SIG-M5 treated with dmso at 0.1 percent for 504 hours (cell line): ENCODE results near the gene PREX1.

Source experiments
- DNase-seq: peaks from one replicate; lab custom pipeline; 2025; ENCODE audit not compliant: unreplicated experiment; lab: John Stamatoyannopoulos, UW

Gene PREX1

DNA sequence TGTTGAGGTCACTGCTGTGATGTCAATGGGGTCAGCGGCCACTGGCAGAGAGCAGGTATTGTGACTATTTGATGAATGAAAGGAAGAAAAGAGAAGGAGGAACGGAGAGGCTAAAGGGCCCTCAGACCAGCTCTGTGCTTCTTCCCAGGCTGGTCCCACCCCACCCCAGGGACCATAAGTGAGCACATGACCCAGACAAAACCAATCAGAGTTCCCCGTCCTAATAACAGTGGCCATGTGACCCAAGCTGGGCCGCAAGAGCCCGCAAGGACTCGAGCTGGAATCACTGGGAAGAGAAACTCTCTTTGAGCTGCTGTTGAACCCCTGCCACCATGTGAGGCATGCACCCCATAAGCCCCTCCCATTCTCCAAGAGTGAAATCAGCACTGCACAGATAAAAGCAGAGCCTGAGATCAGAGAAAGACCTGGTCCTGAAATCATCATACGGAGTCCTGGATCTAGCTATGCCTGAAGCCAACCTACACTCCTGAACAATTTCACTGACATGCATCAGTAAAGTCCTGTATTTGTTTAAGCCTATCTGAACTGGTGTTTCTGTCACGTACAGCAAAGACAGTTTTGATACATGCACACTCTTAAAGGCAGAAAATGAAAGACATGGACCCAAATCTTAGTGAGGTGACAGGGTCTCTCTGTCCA is 90.2 kb downstream of the PREX1 start:
- DNase-seq: no peak

DNA sequence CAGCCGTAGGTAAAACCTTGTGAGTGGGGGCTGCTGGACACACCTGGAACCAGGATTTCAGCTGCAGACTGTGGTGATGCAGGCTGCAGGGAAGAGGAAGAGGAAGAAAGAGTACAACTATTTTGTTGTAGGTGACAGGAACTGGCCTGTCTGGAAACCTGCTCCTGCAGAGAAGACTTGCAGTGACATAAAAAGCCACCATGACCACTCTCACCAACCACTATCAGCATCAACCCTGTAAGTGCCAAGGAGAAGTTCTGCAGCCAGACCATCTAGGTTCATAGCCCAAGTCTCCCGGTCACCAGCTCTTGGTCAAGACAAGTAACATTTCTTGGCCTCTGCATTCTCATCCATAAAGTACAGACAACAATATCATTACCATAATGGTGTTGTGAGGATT is 91.2 kb downstream of the PREX1 start:
- DNase-seq: no peak

DNA sequence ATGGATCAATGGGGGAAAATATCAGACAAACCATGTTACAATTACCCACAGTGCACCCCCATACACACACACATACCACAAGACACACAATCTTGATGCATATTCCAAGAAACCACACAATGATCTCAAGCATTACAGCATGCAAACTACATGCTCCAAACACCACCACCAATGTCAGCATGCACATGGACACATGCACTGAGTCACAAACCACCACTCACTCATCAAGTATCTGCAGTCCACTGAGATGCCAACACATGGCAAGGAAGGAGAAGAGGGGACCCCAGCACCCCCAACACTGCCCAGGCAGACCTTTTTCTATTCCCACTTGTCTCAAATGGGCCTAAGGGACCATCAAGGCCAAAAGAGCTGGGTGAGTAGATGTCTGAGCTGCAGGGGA is 91.6 kb downstream of the PREX1 start:
- DNase-seq: no peak

DNA sequence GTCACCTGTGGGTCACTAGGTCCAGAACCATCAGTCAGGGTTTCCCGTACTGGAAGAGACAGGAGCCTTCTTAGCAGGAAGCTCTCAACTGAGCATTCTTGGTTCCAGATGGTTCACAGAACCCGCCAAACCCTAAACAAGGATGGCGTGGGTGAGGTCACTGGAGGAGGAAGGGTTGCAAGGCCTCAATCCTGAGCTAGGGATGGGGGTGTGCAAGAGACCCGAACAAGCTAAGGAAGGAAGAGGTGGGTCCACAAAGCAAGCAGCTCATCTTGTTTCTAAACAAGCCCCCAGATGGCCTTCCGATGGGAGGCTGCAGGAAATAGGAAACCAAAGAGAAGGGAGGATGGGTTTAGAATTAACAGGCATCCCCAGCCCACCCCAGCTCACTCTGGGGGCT is 92.7 kb downstream of the PREX1 start:
- DNase-seq: no peak

DNA sequence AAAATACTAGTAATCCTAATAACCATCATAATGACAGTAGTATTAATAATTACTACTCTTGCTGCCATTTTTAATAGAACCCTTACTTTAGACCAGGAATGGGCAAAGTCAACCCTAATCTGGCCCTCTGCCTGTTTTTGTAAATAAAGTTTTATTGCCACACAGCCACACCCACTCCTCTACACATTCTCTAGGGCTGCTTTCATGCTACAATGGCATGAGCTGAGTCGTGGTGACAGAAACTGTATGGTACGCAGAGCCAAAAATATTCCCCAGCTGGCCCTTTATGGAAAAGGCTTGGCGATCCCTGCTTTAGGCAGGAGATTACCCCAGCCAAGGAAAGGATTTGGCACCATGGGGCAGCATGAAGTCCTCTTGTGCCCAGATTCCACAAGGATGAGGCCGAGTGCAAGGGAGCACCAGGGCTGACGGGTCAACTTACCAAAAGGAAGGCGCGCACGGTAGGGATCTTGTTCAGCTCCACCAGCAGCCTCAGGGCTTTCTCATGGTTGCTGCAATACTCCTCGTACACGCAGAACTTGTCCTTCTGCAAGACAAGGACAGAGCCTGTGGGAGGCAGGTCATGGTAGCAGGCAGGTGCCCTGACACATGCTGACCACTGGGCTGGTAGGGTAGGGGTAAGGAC is 93.6 kb downstream of the PREX1 start:
- no peak for DNase-seq

GRCh38 chr20:48733296-48733790 is 94.5 kb downstream of the PREX1 start:
- peak; percentile 69 for DNase-seq

DNA sequence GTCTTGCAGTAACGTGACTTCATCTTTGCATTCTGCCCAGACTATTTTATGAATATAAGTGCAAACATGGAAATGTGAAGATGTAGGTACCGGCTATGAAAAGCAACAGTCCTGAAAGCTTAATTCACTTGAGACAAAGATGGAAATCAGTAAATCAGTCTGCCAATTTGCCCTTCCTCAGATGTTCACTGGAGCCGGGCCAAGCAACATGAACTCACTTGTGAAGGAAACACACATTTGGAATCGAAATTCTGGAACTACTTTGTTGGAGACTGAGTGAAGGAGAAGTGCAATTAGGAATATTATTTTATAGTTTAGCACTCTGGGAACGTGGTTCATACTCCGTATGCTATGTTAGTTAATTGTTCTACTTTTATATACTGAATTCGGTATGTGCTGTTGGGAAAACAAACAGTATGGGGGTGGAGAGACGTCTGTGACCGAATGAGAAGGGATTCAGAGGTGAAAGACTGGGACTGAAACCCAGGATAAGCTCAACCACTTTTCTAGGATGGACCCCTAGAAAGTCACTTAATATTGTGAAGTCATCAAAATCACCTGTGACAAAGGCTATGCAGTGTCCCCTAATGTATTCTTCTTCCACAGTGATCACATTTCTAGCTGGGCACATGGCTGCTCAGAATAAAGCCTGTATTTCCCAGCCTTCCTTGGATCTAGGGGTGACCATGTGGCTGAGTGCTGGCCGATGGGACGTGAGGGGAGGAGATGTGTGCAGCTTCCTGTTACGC is 95.5 kb downstream of the PREX1 start:
- no peak for DNase-seq

DNA sequence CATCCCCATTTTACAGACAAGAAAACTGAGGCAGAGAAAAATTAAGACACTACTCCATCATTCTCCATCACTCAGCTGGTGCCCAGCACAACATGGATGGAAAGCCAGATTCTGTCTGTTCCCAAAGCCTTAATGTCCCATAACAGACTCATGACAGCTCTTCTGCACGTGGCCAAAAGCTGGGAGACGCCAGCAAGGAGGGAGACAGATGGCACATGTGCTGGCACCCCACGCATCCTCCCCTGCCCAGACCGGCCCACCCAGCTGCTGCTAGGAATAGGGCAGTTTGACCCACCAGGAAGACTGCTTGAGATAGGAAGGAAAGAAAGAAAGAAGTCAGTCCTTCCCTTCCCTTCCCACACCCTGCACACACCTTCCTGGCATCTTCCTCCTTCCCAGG is 96.3 kb downstream of the PREX1 start:
- no peak for DNase-seq

GRCh38 chr20:48730977-48731376 is 96.8 kb downstream of the PREX1 start:
- DNase-seq: no peak

DNA sequence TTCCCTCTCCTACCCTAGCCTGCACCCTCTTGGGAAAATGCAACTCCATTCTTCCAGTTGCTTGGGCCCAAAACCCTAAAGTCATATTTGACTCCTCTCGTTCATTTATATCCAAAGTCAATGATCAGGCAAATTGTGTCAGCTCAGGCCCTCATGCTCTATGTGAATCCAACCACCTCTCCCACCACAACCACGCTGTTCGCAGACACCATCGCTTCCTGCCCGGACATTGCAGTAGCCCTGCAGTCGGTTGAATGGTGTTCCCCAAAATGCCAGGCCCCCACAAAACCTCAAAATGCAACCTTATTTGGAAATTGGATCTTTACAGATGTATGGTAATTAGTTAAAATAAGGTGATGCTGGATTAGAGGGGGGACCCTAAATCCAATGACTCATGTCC is 98.3 kb downstream of the PREX1 start:
- no peak for DNase-seq

DNA sequence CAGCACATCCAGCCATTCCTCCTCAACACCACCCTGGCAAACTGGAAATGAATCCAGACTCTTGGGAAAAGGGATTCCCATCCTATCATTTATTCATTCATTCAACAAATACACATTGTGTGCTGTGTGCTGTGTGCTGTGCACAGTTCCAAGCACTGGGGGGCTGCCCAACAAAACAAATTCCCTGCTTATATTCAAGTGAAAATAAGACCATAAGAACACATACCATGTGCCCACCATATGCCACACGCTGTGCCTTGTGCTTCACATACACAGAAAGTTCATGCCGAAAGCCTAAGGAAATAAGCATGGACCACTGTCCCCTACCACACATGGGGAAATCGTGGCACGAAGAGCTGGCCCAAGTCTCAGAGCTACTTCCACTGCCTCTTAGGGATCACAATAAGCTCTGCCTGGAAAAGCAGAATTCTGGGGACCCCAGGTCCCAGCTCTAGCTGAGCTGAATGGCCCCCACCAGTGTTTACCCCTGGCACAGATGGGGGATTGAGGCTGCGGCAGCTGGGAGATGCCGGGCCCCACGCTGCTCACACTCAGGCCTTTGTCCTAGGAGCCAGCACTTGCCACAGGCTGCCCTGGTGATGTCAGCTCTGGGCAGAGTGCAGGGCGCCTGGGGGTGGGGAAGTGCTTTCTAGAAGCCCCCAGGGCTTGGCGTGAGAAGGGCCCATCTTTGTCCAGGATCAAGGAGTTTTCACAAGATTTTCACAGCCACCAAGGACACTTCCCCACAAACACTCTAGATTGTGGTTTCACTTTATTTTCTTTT is 99.6 kb downstream of the PREX1 start:
- no peak for DNase-seq

DNA sequence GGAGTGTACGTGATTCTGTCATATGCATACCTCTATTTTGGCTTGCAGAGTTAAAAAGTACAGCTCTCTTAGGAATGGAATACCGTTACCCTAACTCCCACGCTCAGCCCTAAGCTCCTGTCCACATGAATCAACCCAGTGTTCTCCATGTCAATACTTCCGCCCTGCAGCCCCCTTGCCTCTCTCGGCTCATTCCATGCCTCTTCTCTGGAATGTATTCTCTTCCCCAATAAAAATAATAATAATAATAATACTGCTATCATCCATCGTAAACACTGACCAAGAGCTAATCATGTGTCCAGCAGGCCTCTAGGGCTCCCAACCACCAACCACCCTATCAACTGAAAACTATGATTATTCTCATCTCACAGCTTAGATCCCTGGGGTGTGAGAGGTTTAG is 100.6 kb downstream of the PREX1 start:
- DNase-seq: no peak

GRCh38 chr20:48725555-48725991 is 102.2 kb downstream of the PREX1 start:
- no peak for DNase-seq

DNA sequence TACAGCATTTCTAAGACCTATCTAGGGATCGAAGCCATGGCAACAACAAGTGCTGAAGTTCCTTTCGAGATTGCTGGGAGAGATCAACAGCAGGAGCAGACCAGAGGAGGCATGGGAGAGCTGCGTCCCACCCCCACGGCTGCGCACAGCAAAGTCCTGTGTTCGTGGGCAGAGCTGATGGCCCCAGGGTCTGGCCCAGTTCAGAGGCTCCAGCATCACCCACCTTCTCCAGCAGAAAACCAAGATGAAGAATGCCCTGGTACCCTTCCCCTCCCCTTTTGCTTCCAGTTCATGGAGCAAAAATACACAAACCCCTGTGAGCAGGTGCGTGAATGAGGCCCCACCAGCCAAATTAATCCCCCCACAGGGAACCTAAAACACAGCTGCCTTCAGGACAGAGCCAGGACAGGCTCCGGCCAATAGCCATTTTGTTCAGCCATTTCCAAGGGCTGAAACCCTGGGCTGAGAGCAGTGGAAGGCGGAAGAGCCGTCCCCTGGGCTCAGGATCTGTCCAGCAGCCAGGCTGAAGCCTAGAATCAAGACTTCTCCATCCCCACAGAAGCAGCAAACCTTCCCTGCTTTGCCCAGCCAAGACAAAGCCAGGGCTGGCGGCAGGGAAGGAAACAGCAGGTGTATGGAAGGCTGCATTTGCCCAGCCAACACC is 102.8 kb downstream of the PREX1 start:
- no peak for DNase-seq

DNA sequence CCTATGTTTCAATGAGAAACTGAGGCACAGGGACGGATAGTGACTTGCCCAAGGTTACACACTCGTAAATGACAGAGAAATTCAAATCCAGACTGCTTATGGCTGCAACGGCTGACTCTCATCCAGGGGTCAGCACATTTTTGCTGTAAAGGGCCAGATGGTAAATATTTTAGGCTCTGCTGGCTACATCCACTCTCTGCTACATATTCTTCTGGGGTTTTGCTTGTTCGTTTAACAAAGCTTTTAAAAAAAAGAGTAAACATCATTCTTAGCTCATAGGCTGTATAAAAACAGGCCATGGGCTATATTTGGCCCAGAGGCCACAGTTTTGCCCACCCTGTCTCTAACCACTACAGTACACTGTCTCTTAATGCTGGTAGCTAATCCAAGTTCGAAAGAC is 103.4 kb downstream of the PREX1 start:
- no peak for DNase-seq

- DNase-seq: peak; percentile 79
Observed at GRCh38 chr20:48723308-48724264, 104.2 kb downstream of the PREX1 start.

DNA sequence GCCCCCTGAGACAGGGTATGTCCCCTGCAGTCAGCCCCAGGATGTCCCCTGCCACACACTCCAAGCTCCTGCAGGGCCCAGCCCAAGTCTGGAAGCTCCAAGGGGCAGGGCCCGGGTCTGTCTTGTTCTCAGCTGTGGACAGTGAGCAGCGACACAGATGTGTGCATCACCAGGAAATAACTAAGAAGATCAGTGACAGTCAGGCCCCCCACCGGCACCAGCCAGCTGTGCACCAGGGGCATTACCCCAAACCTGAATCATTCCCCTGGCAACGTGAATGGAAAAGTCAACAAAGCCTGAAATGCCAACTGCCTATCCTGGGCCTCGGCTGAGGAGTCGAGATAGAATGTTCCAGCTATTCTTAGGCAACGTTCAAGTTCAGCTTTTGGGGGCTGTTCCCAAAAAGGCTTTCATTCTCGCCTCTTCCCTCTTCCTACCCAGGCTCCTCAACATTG is 105.0 kb downstream of the PREX1 start:
- peak; percentile 72 for DNase-seq

DNA sequence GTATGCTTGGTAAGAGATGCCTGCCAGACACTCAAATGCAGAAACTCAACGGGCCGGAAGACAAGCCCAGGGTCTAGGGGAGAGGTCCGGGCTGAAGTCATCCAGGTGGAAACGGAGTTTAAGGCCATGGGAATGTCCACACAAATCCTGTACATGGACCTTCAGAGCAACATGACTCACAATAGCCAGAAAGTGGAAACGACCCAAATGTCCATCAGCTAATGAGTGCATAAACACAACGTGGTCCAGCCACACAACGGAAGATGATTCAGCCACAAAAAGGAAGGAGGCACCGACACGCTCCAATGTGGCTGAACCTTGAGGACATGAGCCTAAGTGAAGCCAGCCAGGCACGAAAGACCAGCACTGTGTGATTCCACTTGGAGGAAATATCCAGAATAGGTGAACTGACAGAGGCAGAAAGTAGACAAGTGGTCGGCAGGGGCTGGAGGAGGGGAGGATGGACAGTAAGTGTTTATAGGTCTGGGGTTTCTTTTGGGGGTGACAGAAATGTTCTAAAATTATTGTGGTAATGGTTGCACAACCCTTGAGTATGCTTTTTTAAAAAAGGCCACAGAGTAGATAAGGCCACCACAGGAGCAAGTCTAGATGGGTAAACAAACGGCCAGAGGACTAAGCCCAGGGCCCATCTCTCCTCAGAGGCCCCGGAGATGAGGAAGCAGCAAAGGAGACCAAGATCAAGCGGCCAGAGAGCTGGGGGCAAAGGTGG is 105.6 kb downstream of the PREX1 start:
- DNase-seq: peak; percentile 91
